DND-41 (cell line): ENCODE results near the gene AMPD3.

Experiments
- ATAC-seq: fragments of 200-7000 bp; cut with Tn5 transposase; 3 replicates; pipeline ENCODE4 v1.9.1; 2021; ENCODE audit warnings: low read depth; ENCODE audit not compliant: insufficient read depth
- DNase-seq: peaks from one replicate; pipeline ENCODE4 v3.0.0-alpha.2; 2020
- H2AFZ ChIP-seq: 2 replicates; pipeline ENCODE4 v1.6.0; 2012; ENCODE audit warnings: low read depth, low read length
- H3K27ac ChIP-seq: 2 replicates; pipeline ENCODE4 v1.5.1; 2012; ENCODE audit warnings: low read length, inconsistent platforms
- H3K27me3 ChIP-seq: fragments of 200-600 bp; sonication (generic); 2 replicates; pipeline ENCODE4 v1.6.0; 2012; ENCODE audit warnings: low read length, mild to moderate bottlenecking, inconsistent platforms; ENCODE audit not compliant: insufficient read depth, poor library complexity
- H3K36me3 ChIP-seq: 2 replicates; pipeline ENCODE4 v1.5.1; 2012; ENCODE audit warnings: low read length, inconsistent platforms; ENCODE audit not compliant: insufficient read depth
- H3K4me1 ChIP-seq: 2 replicates; pipeline ENCODE4 v1.5.1; 2012; ENCODE audit warnings: mild to moderate bottlenecking, low read length; ENCODE audit not compliant: insufficient read depth
- H3K4me2 ChIP-seq: 2 replicates; pipeline ENCODE4 v1.6.0; 2012; ENCODE audit warnings: mild to moderate bottlenecking, moderate library complexity, low read length, inconsistent platforms; ENCODE audit not compliant: insufficient read depth
- H3K4me3 ChIP-seq, 2 experiments: fragments of 200-600 bp in 1 of 2; shearing (Covaris generic) in 1 of 2; 2 replicates each; pipeline ENCODE4 v1.5.1; 2012 to 2016; ENCODE audit warnings: inconsistent platforms in 2 of 2, low read length in 2 of 2, mild to moderate bottlenecking in 2 of 2, low read depth in 1 of 2, moderate library complexity in 1 of 2
- H3K79me2 ChIP-seq: 2 replicates; pipeline ENCODE4 v1.6.0; 2012; ENCODE audit warnings: low read length, inconsistent platforms; ENCODE audit not compliant: insufficient read depth
- H3K9ac ChIP-seq: 2 replicates; pipeline ENCODE4 v1.6.0; 2012; ENCODE audit warnings: low read depth, mild to moderate bottlenecking, inconsistent platforms, low read length, moderate library complexity
- H3K9me3 ChIP-seq: 2 replicates; pipeline ENCODE4 v1.5.1; 2012; ENCODE audit warnings: low read length, moderate library complexity, mild to moderate bottlenecking, inconsistent platforms; ENCODE audit not compliant: insufficient read depth, severe bottlenecking
- H4K20me1 ChIP-seq: 2 replicates; pipeline ENCODE4 v1.6.0; 2012; ENCODE audit warnings: low read length; ENCODE audit not compliant: insufficient read depth
- EZH2 ChIP-seq: IDR thresholded peaks from 3 replicates; pipeline ENCODE4 v1.6.1; 2012; ENCODE audit warnings: borderline replicate concordance, low read depth, mild to moderate bottlenecking, moderate library complexity, low read length, inconsistent platforms; ENCODE audit not compliant: severe bottlenecking
- TF ChIP-seq, protein P1 (sequence below): IDR thresholded peaks from 2 replicates; pipeline ENCODE4 v1.5.1; 2012; ENCODE audit warnings: borderline replicate concordance, low read length, moderate library complexity, mild to moderate bottlenecking; ENCODE audit not compliant: poor library complexity, severe bottlenecking; ENCODE audit errors: extremely low read depth

The AMPD3 gene

DNA sequence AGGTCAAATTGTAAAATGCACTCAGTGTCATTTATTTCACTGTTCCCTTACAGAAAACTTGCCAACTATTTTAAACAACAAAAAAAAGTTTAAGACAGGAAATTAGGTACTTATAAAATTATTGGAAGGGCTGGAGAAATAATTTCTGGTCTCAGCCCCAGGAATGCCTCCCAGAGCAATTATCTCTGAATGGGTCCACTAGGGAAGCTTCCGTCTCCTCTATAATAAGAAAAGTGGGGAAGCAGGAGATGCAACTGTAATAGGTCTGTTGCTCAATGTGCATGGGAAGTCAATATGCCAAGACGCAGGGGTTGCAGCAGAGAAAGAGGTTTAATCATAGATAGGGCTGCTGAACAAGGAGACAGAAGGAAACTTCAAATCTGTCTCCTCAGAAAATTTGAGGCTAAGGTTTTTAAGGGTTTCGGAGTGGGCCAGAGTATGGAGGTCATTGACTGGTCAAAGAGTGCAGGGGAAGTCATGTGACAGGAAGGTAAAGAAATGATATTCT, 96.8 kb downstream of the AMPD3 start:
- Histone ChIP-seq H3K4me2 (no peak overlapping the region), H2AFZ (no peak overlapping the region), H3K27ac (no peak overlapping the region), H3K79me2 (no peaks in the 10 kb centered on the region), H3K27me3 (peaks cover 7% of the 10 kb centered on the region), H3K4me3 (no peak overlapping the region), H3K9me3 (no peaks in the 10 kb centered on the region), H3K9ac (no peak overlapping the region), H3K36me3 (no peaks in the 10 kb centered on the region), H3K4me1 (no peaks in the 10 kb centered on the region), H4K20me1 (no peaks in the 10 kb centered on the region)
- TF ChIP-seq, protein P1, sequence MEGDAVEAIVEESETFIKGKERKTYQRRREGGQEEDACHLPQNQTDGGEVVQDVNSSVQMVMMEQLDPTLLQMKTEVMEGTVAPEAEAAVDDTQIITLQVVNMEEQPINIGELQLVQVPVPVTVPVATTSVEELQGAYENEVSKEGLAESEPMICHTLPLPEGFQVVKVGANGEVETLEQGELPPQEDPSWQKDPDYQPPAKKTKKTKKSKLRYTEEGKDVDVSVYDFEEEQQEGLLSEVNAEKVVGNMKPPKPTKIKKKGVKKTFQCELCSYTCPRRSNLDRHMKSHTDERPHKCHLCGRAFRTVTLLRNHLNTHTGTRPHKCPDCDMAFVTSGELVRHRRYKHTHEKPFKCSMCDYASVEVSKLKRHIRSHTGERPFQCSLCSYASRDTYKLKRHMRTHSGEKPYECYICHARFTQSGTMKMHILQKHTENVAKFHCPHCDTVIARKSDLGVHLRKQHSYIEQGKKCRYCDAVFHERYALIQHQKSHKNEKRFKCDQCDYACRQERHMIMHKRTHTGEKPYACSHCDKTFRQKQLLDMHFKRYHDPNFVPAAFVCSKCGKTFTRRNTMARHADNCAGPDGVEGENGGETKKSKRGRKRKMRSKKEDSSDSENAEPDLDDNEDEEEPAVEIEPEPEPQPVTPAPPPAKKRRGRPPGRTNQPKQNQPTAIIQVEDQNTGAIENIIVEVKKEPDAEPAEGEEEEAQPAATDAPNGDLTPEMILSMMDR, result no peak
- TF ChIP-seq EZH2, result no peak
- no peak for ATAC-seq
- DNase-seq, result no peak

DNA sequence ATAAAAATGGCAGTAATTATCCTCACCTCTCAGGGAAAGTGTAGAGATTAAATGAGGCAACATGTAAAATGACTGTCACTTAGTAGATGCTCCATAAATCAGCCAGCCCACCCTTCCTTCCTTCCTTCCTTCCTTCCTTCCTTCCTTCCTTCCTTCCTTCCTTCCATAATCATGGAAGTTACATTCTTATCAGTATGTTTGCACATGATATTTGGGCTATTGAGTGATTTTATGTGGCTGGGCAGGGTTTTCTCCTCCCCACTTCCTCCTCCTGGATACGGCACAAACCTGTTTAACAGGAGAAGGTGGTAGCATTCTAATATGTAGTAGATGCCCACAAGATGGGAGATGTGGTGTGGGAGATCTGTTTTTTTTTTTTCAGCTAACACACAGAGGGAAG, 101.5 kb downstream of the AMPD3 start:
- DNase-seq (no peak), ATAC-seq (no peak)
- H3K4me3 ChIP-seq, result no peak overlapping the region
- H3K4me2 ChIP-seq, result no peak overlapping the region
- H3K79me2 ChIP-seq, result no peaks in the 10 kb centered on the region
- TF ChIP-seq EZH2, result no peak
- TF ChIP-seq, protein P1, result no peak
- H2AFZ ChIP-seq, result no peak overlapping the region
- H3K27me3 ChIP-seq, result peaks cover 19% of the 10 kb centered on the region
- no peaks in the 10 kb centered on the region for H3K4me1 ChIP-seq
- no peaks in the 10 kb centered on the region for H3K9me3 ChIP-seq
- no peaks in the 10 kb centered on the region for H4K20me1 ChIP-seq
- H3K36me3 ChIP-seq, result no peaks in the 10 kb centered on the region
- no peak overlapping the region for H3K27ac ChIP-seq
- H3K9ac ChIP-seq, result no peak overlapping the region
